HK-2 (cell line): ENCODE results near the gene LGR4.
"Not testable (repeated sequence)": the region's sequence is repeated elsewhere in the genome, so short reads cannot be mapped to it uniquely, and the experiment has no call there.

Experiments
- DNase-seq: peaks from one replicate; pipeline ENCODE4 v3.0.0-alpha.2; 2018; ENCODE audit not compliant: unreplicated experiment

Gene LGR4, protein sequence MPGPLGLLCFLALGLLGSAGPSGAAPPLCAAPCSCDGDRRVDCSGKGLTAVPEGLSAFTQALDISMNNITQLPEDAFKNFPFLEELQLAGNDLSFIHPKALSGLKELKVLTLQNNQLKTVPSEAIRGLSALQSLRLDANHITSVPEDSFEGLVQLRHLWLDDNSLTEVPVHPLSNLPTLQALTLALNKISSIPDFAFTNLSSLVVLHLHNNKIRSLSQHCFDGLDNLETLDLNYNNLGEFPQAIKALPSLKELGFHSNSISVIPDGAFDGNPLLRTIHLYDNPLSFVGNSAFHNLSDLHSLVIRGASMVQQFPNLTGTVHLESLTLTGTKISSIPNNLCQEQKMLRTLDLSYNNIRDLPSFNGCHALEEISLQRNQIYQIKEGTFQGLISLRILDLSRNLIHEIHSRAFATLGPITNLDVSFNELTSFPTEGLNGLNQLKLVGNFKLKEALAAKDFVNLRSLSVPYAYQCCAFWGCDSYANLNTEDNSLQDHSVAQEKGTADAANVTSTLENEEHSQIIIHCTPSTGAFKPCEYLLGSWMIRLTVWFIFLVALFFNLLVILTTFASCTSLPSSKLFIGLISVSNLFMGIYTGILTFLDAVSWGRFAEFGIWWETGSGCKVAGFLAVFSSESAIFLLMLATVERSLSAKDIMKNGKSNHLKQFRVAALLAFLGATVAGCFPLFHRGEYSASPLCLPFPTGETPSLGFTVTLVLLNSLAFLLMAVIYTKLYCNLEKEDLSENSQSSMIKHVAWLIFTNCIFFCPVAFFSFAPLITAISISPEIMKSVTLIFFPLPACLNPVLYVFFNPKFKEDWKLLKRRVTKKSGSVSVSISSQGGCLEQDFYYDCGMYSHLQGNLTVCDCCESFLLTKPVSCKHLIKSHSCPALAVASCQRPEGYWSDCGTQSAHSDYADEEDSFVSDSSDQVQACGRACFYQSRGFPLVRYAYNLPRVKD

DNA sequence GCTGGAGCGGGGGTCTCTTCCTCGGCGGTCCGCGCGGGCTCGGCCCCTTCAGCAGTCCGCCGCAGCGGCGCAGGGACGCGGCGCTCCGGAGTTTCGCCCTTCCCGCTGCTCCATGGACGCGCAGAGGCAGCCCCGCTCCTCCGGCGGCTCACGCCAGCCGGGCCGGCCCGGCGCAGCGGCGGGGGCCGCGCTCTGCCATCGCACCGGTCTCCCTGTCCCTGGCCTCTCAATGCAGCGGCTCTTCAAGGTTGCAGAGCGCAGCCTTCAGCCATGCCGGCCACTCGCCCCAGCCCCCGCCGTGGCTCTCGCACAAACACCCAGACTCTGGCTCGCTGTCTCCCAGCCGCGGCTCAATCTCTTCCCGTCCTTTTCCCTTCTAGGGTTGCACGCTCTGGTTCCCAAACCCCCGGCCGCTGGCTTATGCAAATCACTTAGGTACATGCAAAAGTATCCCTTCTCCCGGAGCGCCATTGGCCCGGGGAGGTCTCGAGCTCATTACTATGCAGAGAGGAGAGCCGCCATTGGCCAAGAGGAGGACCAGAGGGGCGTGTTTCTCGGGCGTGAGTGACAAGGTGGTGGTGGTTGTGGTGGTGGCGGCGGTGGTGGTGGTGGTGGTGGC lies at the start of gene LGR4:
TSS of gene LGR4 (minus strand) at position 393 of the 619 bp plus-strand sequence. CDS start 488 bp downstream, outside the sequence.
- peak; percentile 82 for DNase-seq

DNA sequence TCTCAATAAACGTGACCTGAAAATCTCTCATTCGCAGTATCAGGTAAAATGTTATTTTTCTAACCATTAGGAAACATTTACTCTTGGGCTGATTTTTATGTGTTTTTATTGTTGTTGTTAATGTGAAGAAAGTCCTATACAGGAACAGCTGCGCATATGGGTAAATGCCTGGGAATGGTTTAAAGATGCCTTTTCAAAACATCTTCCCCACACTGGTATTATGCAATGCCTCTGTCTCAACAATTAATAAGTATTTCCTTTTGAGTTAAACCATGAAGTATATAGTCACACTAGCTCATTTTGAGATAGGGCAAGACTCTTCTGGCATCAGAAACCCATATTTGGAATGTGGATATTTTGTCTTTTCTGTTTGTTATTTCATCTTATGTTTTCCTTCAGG lies 47.6 kb upstream of the LGR4 start:
- DNase-seq: no peak

DNA sequence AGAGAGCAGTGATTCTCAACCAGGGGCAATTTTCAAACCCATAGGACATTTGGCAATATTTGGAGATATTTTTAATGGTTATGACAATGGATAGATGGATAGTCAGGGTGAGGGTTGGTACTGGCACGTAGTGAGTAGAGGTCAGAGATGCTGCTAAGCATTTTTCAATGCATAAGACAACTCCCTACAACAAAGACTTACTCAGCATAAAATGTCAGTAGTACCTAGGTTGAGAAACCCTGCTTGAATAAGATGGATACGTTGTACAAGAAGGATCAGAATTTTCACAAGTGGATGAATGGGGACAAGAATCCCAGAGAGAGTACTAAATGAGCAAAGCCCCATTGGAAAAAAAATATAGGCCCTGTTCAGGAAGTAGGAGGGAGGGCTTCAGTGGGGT lies 45.9 kb upstream of the LGR4 start:
- DNase-seq: no peak

DNA sequence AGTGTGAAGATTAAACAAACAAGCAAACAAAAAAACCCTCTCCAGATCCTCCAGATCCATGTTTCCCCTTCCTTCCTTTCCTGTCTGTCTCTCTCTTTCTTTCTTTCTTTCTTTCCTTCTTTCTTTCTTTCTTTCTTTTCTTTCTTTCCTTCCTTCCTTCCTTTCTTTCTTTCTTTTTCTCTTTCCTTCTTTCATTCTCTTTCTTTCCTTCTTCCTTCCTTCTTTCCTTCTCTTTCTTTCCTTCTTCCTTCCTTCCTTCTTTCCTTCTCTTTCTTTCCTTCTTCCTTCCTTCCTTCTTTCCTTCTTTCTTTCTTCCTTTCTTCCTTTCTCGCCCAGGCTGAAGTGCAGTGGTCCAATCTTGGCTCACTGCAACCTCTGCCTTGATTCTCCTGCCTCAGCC lies 44.9 kb upstream of the LGR4 start:
- DNase-seq: not testable (repeated sequence)

DNA sequence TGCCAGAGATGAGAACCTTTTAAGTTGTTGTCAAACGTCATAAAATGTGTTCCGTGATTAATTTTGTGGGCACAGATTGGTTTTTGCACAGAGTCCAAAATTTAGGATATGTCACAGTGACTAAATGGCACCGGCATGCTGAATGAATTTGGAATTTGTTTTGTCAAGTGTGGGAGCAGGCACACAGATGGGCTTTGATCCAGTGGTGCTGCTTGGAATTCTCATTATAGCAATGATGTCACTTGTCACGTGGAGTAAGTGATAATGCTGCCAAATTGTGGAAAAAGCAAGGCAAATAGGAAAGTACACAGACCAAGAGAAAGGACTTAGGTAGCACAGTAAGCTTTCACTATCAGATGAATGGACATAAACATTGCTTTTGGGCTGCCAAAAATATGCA lies 42.0 kb upstream of the LGR4 start:
- DNase-seq: no peak

DNA sequence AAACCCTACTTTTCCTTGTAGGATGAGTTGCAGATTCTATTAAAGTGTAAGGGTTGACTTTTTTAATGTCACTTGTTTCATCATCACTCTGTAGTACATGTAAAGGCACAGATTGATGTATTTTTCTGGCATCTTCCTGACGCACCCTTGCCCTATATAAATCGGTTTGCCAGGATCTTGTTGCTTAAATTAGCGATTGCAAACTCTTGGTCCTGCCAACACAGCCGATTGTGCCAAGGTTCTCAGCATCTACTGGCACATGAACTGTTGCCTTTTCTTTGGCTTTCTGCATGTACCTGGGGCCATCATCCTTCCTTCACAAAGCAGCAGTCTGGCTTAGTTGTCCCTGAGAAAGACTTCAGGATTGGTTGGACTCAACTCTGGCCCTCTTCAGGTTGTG lies 41.5 kb upstream of the LGR4 start:
- no peak for DNase-seq

DNA sequence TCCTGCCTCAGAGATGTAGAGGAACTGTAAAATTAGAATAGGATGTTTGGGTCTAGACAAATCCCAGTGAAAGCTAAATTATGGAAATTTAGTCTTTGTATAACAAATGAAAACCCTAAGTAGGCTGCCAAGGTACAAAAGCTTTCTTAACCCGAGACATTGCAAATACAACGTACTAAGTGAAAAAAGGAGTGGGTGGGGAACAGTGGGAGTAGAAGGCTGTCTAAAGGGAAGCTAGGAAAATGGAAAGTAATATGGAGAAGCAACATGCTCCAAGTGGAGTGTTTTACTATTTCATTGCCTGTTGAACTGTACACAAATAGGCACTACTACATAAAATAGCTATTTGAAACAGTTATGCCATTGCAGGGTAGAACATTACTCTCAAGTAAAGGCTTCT lies 40.8 kb upstream of the LGR4 start:
- no peak for DNase-seq

DNA sequence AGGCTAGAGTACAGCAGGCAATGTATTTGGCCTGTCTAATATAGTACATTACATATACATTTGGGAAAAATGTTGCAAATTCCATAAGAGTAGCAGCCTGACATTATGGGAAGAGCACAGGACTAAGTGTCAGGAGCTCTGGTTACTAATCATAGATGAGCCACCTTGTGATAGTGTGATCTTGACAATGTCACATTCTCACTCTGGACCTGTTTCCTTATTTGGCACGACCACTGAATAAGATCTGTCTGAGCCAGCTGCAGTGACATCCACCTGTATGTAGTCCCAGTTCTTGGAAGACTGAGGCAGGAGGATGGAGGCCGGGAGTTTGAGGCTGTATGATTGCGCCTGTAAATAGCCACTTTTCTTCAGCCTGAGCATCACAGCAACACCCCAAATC lies 39.6 kb upstream of the LGR4 start:
- no peak for DNase-seq

DNA sequence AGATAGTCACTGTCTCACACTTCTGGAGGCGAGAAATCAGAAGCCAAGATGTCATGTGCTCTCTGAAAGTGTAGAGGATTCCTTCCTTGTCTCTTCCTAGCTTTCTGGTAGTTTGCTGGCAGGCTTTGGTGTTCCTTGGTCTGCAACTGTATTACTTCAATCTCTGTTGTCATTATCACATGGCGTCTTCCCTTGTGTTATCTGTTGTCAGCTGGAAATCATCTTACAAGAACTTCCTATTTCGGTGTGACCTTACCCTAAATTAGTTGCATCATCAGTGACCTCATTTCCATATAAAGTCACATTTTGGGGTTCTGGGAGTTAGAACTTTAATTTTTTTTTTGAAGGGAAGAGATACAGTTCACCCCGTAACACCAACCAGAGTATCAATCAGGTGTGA lies 37.3 kb upstream of the LGR4 start:
- DNase-seq: no peak

DNA sequence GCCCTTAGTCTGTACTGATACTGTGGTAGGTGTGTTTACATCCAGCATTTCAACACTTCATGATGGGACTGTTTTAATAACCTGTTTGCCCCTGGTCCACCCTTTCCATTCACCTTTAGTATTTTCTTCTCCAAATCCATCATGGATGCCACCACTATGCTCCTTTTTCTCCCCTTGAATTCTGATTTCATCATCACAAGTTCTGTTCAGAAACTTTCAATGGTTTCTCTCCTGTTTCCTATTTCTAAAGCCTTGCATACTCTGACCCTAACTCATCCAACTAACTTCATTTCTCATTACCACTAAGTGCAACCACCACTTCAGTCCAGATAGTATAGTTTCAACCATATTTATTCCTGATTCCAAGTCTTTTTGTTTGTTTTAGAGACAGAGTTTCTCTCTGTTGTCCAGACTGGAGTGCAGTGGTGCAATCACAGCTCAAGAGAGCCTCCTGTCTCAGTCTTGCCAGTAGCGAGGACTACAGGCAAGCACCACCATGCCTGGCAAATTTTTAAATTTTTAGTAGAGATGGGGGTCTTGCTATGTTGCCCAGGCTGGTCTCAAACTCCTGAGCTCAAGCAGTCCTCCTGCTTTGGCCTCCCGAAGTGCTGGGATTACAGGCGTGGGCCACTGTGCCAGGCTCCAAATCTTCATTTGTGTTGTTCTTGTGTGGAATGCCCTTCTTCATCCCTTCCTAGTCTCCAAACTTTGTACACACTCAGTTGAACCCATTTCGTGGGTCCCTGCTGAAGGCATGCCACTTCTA lies 35.1 kb upstream of the LGR4 start:
- no peak for DNase-seq

DNA sequence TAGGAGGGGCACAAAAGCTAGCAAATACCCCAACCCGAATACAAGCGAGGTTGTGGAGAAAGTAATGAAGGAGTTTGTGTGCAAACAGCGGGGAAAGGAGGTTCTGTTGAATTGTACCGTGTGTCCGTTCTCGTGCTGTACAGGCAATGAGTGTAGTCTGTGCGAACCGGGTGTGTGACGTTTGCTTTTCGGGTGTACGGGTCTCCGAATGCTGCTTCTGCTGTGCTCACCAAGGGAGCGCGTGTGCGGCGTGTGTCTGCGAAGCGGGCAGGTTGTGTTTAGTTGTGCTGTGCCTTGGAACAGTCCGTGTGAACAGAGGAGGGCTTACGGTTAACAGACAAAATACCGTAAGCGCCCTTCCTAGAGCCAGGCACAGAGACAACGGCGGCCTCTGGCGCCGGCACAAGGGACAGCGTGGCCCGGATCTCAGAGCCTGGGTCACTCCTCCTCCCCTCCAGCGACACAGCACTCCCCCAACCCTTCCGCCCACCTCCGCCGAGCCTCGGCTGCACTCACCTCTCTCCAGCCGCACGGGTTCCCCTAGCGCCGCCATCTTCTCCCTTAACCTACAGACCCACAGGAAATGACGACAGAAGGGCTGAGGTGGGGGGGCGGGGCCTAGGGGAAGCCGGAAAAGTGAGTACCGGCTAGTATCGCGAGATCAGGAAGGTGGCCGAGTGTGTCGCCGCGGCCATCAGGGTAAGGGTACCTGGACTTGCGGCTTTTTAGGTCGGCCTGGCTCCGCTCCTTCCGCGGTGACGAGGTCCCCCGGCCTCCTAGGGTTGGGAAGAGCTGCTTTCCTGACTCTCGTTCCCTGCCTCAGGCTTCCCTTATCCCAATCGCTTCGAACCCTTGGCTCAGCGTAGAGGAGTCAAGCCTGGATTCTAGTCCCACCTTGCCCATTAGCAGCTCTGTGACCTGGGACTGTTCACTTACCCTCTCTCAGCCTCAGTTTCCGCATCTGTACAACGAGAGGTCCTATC lies 33.9 kb upstream of the LGR4 start, which contains the start of gene LIN7C:
TSS of gene LIN7C (minus strand) at position 570 of the 983 bp plus-strand sequence. CDS start at position 553, 17 bp downstream.
- peak; percentile 92 for DNase-seq

DNA sequence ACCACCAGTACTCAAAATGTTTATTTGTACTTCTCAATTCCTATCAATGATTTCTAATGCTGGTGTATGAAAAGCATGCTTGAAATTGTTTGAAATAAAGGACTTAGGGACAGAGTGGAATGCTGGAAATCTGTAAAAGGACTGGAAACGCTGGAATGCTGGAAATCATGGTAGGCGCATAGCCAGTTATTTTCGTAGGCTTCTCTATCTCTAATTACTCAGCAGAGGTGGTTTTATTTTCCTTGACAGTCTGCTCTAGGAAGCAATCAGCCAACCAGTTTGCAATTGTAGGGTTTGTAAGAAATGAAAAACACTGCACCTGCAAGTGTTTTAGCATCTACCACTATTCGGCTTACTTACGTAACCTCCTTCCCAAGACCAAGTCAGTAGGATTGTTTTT lies 33.2 kb upstream of the LGR4 start:
- no peak for DNase-seq

DNA sequence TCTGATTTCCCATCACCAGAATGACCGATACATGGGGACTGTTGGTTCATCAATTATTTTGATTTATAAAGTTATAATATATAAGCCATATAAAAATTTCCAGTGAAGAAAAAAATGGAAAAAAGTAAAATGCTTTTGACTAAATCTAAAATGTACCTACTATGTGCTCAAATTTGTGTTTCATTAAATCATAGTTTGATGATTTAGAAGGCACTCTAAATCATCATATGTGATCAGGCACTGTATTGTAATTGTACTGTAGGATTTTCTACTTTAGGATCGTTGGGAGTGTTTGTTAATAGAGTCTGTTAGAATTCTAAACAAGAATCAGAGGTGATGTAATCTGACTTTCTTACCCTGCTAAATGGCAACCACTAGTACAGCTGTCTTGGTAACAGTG lies 31.6 kb upstream of the LGR4 start:
- DNase-seq: no peak

DNA sequence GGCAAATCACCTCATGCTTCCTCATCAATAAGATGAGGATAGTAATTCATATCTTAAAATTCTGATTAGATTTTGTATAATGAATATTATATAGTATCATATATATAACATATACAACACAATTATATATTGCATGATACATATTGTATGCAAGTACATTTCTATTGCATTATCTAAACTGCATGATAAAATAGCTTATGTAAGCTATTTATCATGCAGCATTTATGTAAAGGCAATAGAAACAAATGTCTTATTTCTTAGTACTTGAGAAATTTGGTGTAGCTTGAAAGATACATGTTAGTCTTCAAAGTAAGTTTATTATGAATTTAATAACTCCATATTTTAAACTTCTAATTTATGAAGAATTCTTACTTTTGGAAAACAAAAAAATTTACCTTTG lies 28.5 kb upstream of the LGR4 start:
- DNase-seq: no peak

DNA sequence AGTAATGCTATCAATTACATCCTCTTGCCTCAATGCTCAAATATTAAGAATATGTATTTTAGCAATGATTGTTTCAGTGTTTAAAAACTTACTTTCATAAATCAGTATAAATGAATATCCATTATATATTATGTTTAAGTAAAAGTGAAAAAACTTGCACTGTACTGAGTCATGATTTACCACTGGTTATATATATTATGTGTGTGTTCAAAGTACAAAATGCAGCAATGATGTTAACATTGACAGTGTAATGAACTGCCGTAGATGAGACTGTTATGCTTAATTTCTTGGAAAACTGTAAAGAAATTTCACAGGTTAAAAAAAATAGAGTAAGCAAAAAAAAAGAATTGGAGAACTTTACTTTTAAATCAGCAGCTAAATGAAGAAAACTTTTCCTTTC lies 25.3 kb upstream of the LGR4 start:
- no peak for DNase-seq

DNA sequence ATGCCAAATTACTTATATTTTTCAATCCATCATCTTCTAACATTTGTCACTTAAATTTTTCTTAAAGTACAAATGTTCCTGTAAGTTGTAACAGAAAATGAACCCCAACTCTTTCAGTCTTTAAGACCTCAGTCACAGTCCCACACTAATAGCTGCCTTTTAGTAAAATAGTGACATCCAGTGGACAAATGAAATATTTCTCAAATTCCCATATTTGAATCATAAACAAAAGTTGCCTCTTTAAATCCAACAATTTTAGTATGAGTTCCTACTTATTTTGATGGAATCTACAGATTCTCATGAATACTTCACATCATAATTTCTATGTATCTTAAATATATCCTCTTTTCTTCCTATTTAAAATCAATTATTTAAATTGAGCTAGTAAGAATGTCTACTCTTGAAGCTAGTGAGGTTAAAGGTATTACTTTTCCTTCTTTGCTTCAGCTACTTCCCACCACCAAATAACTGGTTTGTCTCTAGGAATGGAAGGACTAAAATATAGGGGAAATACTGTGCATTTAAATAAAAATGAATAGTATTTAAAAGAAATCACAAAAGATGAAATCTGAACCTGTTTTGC lies 24.8 kb upstream of the LGR4 start:
- no peak for DNase-seq

DNA sequence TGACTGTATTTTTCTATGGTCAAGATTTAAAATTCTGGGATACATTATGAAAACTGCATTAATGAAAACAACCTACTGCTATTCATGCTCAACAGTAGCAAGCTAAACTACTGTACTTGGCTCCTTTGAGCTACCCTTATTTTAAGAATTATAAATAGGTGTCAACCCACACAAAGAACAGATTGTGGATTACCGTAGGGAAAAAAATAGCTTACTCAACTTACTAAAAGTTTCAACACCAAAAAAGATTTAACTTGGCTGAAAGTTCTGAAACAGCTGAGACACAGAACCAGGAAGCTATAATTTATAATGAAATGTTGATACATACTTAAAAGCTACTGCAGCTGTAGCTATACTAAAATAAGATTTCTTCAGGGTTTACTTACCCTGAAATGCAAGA lies 23.9 kb upstream of the LGR4 start:
- no peak for DNase-seq

DNA sequence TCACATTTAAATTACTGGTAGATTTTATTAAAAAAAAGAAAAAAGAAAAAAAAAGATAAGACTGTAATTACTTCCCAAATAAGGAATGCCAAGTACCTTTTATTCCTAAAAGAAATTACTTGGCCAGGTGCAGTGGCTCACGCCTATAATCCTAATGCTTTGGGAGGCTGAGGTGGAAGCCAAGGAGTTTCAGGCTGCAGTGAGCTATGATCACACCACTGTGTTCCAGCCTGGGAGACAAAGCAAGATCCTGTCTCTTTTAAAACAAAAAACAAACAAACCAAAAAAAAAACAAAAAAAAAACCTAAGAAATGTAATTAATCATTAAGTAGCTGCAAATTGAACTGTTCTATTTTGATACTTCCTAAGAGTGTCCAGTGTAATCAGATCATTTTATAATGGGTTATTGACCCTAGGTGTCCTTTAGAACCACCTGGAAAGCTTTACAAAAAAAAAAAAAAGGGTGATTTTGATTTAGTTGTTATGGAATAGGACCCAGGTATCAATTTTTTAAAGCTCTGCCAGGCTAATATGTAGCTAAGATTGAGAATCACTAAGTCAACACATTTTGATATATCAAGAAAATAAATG lies 23.2 kb upstream of the LGR4 start:
- no peak for DNase-seq

DNA sequence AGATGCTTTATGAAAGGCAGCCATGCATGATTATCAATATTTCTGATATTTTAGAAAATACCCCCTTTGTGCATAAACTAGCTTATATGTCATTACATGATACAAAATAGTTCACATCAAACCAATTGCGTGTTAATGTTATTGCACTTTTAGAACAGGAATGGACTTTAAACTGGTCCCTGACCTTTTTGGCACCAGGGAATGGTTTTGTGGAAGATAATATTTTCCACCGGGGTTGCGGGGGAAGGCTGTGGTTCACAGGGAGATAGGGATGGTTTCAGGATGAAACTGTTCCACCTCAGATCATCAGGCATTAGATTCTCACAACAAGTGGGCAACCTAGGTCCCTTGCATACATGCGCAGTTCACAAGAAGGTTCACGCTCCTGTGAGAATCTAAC lies 16.5 kb upstream of the LGR4 start:
- DNase-seq: no peak

DNA sequence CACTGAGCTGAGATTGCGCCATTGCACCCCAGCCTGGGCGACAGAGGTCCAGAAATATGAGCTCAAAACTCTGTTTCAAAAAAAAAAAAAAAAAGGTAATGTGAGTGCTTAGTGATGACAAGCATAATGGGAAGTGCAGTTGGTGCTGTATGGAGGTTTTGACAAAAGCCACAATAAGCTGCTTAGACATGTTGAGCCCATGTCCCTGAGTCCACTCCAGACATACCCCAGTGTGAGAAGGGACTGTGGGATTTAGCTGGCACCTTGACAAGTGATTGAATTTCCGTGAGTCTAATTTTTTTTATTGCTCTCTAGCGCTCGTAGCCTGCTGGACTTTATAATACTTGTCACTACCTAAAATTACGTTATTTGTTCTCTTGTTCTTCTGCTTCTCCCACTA lies 15.1 kb upstream of the LGR4 start:
- no peak for DNase-seq
